Mammary epithelial cell (primary cell): ENCODE measurements around the gene CD58.

Experiments used
- EZH2 ChIP-seq: IDR thresholded peaks from 2 replicates; pipeline ENCODE4 v1.6.1; 2012; ENCODE audit warnings: low read length, inconsistent platforms, borderline replicate concordance
- TF ChIP-seq, protein P1 (sequence below), 2 donors: IDR thresholded peaks in 1 of 2; conservative IDR thresholded peaks in 1 of 2; 2 replicates each; pipeline ENCODE4 v1.5.1; 2011 to 2012; ENCODE audit warnings: inconsistent platforms in 2 of 2, low read length in 2 of 2, mild to moderate bottlenecking in 2 of 2, control low read depth in 1 of 2, low read depth in 1 of 2; ENCODE audit not compliant: insufficient read depth in 1 of 2; ENCODE audit errors: extremely low read depth in 1 of 2

DNA sequence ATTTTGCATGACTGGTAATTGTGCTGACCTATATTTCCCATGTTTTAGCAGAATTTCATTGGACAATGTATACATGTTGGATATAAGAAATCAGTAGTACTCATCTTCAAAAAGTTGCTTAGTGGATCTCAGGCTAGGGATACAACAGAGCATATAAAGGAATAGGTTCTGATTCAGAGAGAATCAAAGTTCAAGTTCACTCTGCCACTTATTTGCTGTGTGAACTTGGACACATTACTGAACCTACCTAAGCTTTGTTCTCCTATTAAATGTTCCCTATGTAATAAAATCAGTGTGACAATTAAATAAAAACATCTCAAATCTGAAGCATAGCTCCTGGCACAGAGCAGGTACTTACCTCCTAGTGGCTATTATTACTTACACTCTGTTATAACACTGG, 9.3 kb downstream of the CD58 start:
- TF ChIP-seq, protein P1, sequence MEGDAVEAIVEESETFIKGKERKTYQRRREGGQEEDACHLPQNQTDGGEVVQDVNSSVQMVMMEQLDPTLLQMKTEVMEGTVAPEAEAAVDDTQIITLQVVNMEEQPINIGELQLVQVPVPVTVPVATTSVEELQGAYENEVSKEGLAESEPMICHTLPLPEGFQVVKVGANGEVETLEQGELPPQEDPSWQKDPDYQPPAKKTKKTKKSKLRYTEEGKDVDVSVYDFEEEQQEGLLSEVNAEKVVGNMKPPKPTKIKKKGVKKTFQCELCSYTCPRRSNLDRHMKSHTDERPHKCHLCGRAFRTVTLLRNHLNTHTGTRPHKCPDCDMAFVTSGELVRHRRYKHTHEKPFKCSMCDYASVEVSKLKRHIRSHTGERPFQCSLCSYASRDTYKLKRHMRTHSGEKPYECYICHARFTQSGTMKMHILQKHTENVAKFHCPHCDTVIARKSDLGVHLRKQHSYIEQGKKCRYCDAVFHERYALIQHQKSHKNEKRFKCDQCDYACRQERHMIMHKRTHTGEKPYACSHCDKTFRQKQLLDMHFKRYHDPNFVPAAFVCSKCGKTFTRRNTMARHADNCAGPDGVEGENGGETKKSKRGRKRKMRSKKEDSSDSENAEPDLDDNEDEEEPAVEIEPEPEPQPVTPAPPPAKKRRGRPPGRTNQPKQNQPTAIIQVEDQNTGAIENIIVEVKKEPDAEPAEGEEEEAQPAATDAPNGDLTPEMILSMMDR (conservative IDR thresholded peaks at IDR 0.05 in 1 of 2, IDR thresholded peaks at IDR 0.05 in 1 of 2; ENCODE audit: extremely low read depth in 1 of 2, insufficient read depth in 1 of 2, low read depth in 1 of 2, low read length in 2 of 2), result no peak
- TF ChIP-seq EZH2, result no peak
